ENCODE data around the gene RDH11. TPM values are rescaled to one million over a fixed set of nuclear protein-coding genes. Genes with fewer than 3 reads are reported as not detected.
A peak's percentile ranks its signal among the peaks of the same experiment; 100 is the strongest.

RDH11 gene
- total RNA-seq, 4 donors from 2014 or later: 35.6 to 74.6 (median 48.0) TPM

GRCh38 chr14:67644428-67644827 lies 51.1 kb downstream of the RDH11 start:
- Histone ChIP-seq H3K4me3 (no peak overlapping the region), H3K9me3 (no peaks in the 10 kb centered on the region), H3K4me1 (no peaks in the 10 kb centered on the region), H3K36me3 (peaks cover 10 to 45% (median 11%) of the 10 kb centered on the region in 3 donors), H3K27me3 (no peaks in the 10 kb centered on the region), H3K27ac (no peak overlapping the region)
- 79 to 94% methylated on average over 2 of the region's 2 CpGs for WGBS, 2 donors
- no peak for DNase-seq
- intact Hi-C loops (cut with DNase I): no loop called here
- TF ChIP-seq CTCF (IDR thresholded peaks at IDR 0.05) (no peak), POLR2A (IDR thresholded peaks at IDR 0.05) (no peak)

GRCh38 chr14:67643713-67644112 lies 51.9 kb downstream of the RDH11 start:
- no peaks in the 10 kb centered on the region for H3K27me3 ChIP-seq
- no peaks in the 10 kb centered on the region for H3K4me1 ChIP-seq
- no peak overlapping the region for H3K4me3 ChIP-seq
- H3K9me3 ChIP-seq: no peaks in the 10 kb centered on the region
- peak overlapping the region in 1 of 4 donors; percentile 39 for H3K27ac ChIP-seq
- TF ChIP-seq CTCF (IDR thresholded peaks at IDR 0.05): no peak
- no peak for TF ChIP-seq POLR2A (IDR thresholded peaks at IDR 0.05)
- H3K36me3 ChIP-seq: peaks cover 5 to 38% (median 10%) of the 10 kb centered on the region in 3 donors
- 36 to 53% methylated on average over 1 of the region's 1 CpG for WGBS, 2 donors
- intact Hi-C loops (cut with DNase I): no loop called here
- DNase-seq: no peak

- intact Hi-C loops (cut with DNase I): no loop called here
- Histone ChIP-seq H3K4me1 (no peaks in the 10 kb centered on the region), H3K36me3 (peaks cover 5 to 22% (median 5%) of the 10 kb centered on the region in 3 donors), H3K27ac (no peak overlapping the region), H3K27me3 (no peaks in the 10 kb centered on the region), H3K9me3 (no peaks in the 10 kb centered on the region), H3K4me3 (no peak overlapping the region)
- no peak for DNase-seq
- no peak for TF ChIP-seq CTCF (IDR thresholded peaks at IDR 0.05)
- no peak for TF ChIP-seq POLR2A (IDR thresholded peaks at IDR 0.05)
- WGBS, 2 donors: 80 to 82% methylated on average over 5 of the region's 5 CpGs
These were observed 53.4 kb downstream of the RDH11 start for GRCh38 chr14:67641902-67642749.

GRCh38 chr14:67641480-67641879 lies 54.1 kb downstream of the RDH11 start:
- no peaks in the 10 kb centered on the region for H3K9me3 ChIP-seq
- no peaks in the 10 kb centered on the region for H3K4me1 ChIP-seq
- no peaks in the 10 kb centered on the region for H3K27me3 ChIP-seq
- no peak for DNase-seq
- intact Hi-C loops (cut with DNase I): no loop called here
- H3K27ac ChIP-seq: no peak overlapping the region
- H3K4me3 ChIP-seq: no peak overlapping the region
- WGBS, 2 donors: 100% methylated on average over 1 of the region's 1 CpG
- TF ChIP-seq CTCF (IDR thresholded peaks at IDR 0.05): no peak
- TF ChIP-seq POLR2A (IDR thresholded peaks at IDR 0.05): no peak
- peaks cover 4 to 15% (median 5%) of the 10 kb centered on the region in 3 donors for H3K36me3 ChIP-seq

- TF ChIP-seq POLR2A (IDR thresholded peaks at IDR 0.05) (no peak), CTCF (IDR thresholded peaks at IDR 0.05) (no peak)
- DNase-seq: no peak
- H3K27ac ChIP-seq: no peak overlapping the region
- intact Hi-C loops (cut with DNase I): no loop called here
- no peaks in the 10 kb centered on the region for H3K27me3 ChIP-seq
- 85 to 95% methylated on average over 3 of the region's 3 CpGs for WGBS, 2 donors
- no peaks in the 10 kb centered on the region for H3K4me1 ChIP-seq
- H3K36me3 ChIP-seq: no peaks in the 10 kb centered on the region
- H3K4me3 ChIP-seq: no peak overlapping the region
- no peaks in the 10 kb centered on the region for H3K9me3 ChIP-seq
These were observed 56.9 kb downstream of the RDH11 start for GRCh38 chr14:67638642-67639041.

All from esophagus squamous epithelium (tissue), 5 donors.